Measurements from ENCODE around the gene NRXN2.

- TF ChIP-seq EZH2 (IDR thresholded peaks at IDR 0.05; ENCODE audit: insufficient read depth, poor library complexity, severe bottlenecking) (no peak), EZH2phosphoT487 (IDR thresholded peaks at IDR 0.05; ENCODE audit: insufficient read depth, low read depth) (no peak)
These were observed 38.6 kb downstream of the NRXN2 start for GRCh38 chr11:64684357-64684756.

All from GM23248 (cell line).